Measurements from ENCODE around the gene TBC1D21.

DNA sequence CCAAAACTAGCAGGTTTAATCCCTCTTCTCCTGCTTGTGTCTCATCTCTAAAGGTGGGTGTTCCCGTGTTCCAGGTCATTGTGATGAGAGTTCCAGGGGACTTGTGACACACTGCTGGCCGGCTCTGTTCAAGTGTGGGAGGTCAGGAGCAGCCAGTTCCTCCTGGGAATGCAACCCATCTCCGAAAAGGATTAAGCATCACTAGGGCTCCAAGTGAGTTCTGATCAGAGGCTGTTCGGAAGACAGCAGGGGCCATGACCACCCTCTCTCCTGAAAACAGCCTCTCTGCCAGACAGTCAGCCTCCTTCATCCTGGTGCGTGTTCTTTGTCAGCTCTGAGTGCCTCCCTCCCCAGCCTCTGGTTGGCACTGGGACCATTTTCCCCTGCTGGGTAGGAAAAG, at the start of gene TBC1D21:
- no peak for TF ChIP-seq POLR2AphosphoS5 (IDR thresholded peaks at IDR 0.05)
- TF ChIP-seq EP300 (IDR thresholded peaks at IDR 0.05): no peak
- TF ChIP-seq, protein P1, sequence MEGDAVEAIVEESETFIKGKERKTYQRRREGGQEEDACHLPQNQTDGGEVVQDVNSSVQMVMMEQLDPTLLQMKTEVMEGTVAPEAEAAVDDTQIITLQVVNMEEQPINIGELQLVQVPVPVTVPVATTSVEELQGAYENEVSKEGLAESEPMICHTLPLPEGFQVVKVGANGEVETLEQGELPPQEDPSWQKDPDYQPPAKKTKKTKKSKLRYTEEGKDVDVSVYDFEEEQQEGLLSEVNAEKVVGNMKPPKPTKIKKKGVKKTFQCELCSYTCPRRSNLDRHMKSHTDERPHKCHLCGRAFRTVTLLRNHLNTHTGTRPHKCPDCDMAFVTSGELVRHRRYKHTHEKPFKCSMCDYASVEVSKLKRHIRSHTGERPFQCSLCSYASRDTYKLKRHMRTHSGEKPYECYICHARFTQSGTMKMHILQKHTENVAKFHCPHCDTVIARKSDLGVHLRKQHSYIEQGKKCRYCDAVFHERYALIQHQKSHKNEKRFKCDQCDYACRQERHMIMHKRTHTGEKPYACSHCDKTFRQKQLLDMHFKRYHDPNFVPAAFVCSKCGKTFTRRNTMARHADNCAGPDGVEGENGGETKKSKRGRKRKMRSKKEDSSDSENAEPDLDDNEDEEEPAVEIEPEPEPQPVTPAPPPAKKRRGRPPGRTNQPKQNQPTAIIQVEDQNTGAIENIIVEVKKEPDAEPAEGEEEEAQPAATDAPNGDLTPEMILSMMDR (IDR thresholded peaks at IDR 0.05): no peak

Data from gastroesophageal sphincter (tissue), 3 donors.